D721Med (cell line): ENCODE results near the gene RESF1.

Experiments
- DNase-seq: peaks from one replicate; pipeline ENCODE4 v3.0.0; 2011; ENCODE audit warnings: low spot score; ENCODE audit not compliant: insufficient read length
- FAIRE-seq: peaks from 2 replicates; lab custom pipeline; 2011; peaks lifted over from hg19 to GRCh38; lab: Jason Lieb, UNC
- TF ChIP-seq, protein P1 (sequence below): IDR thresholded peaks from 2 replicates; pipeline ENCODE4 v1.5.1; 2012; ENCODE audit warnings: mild to moderate bottlenecking, control low read depth; ENCODE audit not compliant: insufficient read depth; ENCODE audit errors: missing control alignments

The RESF1 gene

GRCh38 chr12:31991146-31991545 lies 31.9 kb downstream of the RESF1 start:
- TF ChIP-seq, protein P1, sequence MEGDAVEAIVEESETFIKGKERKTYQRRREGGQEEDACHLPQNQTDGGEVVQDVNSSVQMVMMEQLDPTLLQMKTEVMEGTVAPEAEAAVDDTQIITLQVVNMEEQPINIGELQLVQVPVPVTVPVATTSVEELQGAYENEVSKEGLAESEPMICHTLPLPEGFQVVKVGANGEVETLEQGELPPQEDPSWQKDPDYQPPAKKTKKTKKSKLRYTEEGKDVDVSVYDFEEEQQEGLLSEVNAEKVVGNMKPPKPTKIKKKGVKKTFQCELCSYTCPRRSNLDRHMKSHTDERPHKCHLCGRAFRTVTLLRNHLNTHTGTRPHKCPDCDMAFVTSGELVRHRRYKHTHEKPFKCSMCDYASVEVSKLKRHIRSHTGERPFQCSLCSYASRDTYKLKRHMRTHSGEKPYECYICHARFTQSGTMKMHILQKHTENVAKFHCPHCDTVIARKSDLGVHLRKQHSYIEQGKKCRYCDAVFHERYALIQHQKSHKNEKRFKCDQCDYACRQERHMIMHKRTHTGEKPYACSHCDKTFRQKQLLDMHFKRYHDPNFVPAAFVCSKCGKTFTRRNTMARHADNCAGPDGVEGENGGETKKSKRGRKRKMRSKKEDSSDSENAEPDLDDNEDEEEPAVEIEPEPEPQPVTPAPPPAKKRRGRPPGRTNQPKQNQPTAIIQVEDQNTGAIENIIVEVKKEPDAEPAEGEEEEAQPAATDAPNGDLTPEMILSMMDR, result no peak
- FAIRE-seq, result no peak
- no peak for DNase-seq

GRCh38 chr12:31991815-31992214 lies 32.6 kb downstream of the RESF1 start:
- no peak for FAIRE-seq
- no peak for DNase-seq
- TF ChIP-seq, protein P1, result no peak

GRCh38 chr12:31999692-32000091 lies 40.5 kb downstream of the RESF1 start:
- DNase-seq (no peak), FAIRE-seq (no peak)
- TF ChIP-seq, protein P1, result no peak

DNA sequence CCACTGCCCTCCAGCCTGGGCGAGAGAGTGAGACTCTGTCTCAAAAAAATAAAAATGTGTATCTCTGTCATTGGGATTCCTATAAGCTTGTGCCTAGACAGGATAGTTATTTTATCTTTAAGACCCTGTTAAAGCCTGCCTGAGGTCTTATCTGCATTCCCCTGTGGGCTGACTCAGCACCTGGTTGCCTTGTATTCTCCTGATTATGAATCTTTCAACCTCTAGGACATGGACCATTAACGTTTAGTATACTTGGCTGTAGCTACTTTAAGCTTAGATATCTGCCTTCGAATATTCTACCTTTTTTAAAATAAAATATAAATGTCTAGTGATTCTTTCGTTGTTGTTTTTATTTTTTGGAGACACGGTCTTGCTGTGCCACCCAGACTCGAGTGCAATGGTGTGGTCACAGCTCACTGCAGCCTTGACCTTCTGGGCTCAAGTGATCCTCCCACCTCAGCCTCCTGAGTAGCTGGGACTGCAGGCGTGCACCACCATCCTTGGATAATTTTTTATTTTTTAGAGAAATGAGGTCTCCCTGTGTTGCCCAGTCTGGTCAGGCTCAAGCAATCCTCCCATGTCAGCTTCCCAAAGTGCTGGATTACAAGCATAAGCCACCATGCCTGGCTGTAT lies 41.3 kb downstream of the RESF1 start:
- TF ChIP-seq, protein P1, result no peak
- DNase-seq (no peak), FAIRE-seq (no peak)

DNA sequence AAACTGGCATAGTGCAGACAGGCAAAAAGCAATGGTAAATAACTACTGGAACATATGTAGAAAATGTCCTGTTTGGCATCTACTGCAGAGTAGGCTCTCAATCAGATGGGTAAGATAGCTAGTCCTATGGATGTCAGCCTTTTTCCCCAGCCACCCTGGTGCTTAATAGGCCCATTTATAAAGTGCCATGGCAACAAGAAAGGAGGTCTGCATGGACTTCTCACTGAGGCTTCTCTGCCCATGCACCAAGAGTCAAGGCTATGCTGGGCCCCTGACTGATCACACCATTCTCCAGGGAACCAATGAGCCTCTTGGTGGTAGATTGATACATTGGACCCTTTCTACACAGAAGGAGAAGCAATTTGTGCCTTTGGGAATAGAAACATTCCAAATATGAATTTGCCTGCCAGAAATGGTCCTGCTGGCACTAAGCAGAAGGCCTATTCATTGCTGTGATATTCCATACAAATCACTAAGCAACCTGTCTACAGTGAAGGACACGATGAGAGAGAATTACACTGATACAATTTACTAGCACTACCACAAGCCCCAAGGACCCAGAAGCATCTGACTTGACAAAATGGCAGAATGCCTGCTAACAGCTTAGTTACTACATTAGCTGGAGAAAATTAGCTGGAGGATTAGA lies 43.8 kb downstream of the RESF1 start:
- FAIRE-seq (no peak), DNase-seq (no peak)
- TF ChIP-seq, protein P1, result no peak

DNA sequence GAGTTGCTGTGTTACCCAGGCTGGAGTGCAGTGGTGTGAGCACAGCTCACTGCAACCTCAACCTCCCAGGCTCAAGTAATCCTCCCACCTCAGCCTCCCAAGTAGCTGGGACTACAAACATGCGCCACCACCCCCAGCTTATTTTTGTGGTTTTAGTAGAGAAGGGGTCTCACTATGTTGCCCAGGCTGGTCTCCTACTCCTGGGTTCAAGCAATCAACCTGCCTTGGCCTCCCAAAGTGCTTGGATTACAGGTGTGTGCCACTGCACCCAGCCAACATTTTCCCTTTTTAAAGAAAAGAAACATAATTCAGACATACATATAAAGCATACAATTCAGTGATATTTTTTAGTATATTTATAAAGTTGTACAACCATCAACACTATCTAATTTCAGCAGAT lies 44.4 kb downstream of the RESF1 start:
- TF ChIP-seq, protein P1, result no peak
- no peak for FAIRE-seq
- no peak for DNase-seq

- FAIRE-seq (no peak), DNase-seq (no peak)
- TF ChIP-seq, protein P1, result no peak
These were observed 46.4 kb downstream of the RESF1 start for GRCh38 chr12:32005496-32006125.
